ENCODE data around the gene TMEM91. TPM values are rescaled to one million over a fixed set of nuclear protein-coding genes. Genes with fewer than 3 reads are reported as not detected.

The TMEM91 gene
- total and polyA plus RNA-seq, 2 experiments from 2014 or later, result 9.3 to 10.6 TPM

DNA sequence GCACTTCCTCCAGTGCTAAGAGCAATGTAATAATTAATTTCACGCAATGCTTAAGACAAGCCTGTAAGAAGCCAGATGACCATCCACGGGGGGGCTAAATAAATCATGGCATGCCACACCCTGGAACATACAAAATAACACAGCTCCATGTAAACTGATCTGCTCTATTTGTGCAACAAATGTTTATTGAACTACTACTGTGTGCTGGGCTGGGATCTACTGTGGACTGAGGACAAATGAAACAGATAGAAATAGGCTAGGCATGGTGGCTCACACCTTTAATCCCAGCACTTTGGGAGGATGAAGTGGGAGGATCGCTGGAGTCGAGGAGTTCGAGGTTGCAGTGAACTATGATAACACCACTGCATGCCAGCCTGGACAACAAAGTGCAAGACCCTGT is 43.9 kb upstream of the TMEM91 start:
- peaks cover 10% of the 10 kb centered on the region for H3K27me3 ChIP-seq (ENCODE audit: insufficient read depth)
- ATAC-seq (no peak), DNase-seq (ENCODE audit: low spot score) (no peak)
- Mint-ChIP-seq H3K27me3 (ENCODE audit: insufficient read depth, low read depth, poor library complexity) (peaks cover 16% of the 10 kb centered on the region), H3K36me3 (ENCODE audit: low read depth) (no peaks in the 10 kb centered on the region; the same call in 2 of the 3 replicates), H3K4me1 (peaks cover 28% of the 10 kb centered on the region), H3K4me3 (no peak overlapping the region), H3K27ac (no peak overlapping the region), H3K9me3 (no peaks in the 10 kb centered on the region)
- H3K27ac ChIP-seq (ENCODE audit: low read depth), result no peak overlapping the region
- TF ChIP-seq STAT1 (IDR thresholded peaks at IDR 0.05; ENCODE audit: unreplicated experiment) (no peak), EZH2phosphoT487 (IDR thresholded peaks at IDR 0.05; ENCODE audit: unreplicated experiment) (no peak), JUNB (IDR thresholded peaks at IDR 0.05; ENCODE audit: unreplicated experiment) (no peak), NANOG (IDR thresholded peaks at IDR 0.05; ENCODE audit: borderline replicate concordance) (no peak), CREB1 (CRISPR knock-in tag; IDR thresholded peaks at IDR 0.05; ENCODE audit: low read depth) (no peak), ZNF114 (CRISPR knock-in tag; IDR thresholded peaks at IDR 0.05) (no peak), POLR2AphosphoS5 (IDR thresholded peaks at IDR 0.05; ENCODE audit: low read depth) (no peak), EZH2 (IDR thresholded peaks at IDR 0.05; ENCODE audit: low read depth, unreplicated experiment) (no peak), ZNF331 (CRISPR knock-in tag; IDR thresholded peaks at IDR 0.05; ENCODE audit: low read depth) (no peak)
- TF ChIP-seq, protein P1, sequence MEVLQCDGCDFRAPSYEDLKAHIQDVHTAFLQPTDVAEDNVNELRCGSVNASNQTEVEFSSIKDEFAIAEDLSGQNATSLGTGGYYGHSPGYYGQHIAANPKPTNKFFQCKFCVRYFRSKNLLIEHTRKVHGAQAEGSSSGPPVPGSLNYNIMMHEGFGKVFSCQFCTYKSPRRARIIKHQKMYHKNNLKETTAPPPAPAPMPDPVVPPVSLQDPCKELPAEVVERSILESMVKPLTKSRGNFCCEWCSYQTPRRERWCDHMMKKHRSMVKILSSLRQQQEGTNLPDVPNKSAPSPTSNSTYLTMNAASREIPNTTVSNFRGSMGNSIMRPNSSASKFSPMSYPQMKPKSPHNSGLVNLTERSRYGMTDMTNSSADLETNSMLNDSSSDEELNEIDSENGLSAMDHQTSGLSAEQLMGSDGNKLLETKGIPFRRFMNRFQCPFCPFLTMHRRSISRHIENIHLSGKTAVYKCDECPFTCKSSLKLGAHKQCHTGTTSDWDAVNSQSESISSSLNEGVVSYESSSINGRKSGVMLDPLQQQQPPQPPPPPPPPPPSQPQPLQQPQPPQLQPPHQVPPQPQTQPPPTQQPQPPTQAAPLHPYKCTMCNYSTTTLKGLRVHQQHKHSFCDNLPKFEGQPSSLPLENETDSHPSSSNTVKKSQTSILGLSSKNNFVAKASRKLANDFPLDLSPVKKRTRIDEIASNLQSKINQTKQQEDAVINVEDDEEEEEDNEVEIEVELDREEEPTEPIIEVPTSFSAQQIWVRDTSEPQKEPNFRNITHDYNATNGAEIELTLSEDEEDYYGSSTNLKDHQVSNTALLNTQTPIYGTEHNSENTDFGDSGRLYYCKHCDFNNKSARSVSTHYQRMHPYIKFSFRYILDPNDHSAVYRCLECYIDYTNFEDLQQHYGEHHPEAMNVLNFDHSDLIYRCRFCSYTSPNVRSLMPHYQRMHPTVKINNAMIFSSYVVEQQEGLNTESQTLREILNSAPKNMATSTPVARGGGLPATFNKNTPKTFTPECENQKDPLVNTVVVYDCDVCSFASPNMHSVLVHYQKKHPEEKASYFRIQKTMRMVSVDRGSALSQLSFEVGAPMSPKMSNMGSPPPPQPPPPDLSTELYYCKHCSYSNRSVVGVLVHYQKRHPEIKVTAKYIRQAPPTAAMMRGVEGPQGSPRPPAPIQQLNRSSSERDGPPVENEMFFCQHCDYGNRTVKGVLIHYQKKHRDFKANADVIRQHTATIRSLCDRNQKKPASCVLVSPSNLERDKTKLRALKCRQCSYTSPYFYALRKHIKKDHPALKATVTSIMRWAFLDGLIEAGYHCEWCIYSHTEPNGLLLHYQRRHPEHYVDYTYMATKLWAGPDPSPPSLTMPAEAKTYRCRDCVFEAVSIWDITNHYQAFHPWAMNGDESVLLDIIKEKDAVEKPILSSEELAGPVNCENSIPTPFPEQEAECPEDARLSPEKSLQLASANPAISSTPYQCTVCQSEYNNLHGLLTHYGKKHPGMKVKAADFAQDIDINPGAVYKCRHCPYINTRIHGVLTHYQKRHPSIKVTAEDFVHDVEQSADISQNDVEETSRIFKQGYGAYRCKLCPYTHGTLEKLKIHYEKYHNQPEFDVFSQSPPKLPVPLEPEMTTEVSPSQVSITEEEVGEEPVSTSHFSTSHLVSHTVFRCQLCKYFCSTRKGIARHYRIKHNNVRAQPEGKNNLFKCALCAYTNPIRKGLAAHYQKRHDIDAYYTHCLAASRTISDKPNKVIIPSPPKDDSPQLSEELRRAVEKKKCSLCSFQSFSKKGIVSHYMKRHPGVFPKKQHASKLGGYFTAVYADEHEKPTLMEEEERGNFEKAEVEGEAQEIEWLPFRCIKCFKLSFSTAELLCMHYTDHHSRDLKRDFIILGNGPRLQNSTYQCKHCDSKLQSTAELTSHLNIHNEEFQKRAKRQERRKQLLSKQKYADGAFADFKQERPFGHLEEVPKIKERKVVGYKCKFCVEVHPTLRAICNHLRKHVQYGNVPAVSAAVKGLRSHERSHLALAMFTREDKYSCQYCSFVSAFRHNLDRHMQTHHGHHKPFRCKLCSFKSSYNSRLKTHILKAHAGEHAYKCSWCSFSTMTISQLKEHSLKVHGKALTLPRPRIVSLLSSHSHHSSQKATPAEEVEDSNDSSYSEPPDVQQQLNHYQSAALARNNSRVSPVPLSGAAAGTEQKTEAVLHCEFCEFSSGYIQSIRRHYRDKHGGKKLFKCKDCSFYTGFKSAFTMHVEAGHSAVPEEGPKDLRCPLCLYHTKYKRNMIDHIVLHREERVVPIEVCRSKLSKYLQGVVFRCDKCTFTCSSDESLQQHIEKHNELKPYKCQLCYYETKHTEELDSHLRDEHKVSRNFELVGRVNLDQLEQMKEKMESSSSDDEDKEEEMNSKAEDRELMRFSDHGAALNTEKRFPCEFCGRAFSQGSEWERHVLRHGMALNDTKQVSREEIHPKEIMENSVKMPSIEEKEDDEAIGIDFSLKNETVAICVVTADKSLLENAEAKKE (CRISPR knock-in tag; IDR thresholded peaks at IDR 0.05), result no peak
- TF ChIP-seq, protein P2, sequence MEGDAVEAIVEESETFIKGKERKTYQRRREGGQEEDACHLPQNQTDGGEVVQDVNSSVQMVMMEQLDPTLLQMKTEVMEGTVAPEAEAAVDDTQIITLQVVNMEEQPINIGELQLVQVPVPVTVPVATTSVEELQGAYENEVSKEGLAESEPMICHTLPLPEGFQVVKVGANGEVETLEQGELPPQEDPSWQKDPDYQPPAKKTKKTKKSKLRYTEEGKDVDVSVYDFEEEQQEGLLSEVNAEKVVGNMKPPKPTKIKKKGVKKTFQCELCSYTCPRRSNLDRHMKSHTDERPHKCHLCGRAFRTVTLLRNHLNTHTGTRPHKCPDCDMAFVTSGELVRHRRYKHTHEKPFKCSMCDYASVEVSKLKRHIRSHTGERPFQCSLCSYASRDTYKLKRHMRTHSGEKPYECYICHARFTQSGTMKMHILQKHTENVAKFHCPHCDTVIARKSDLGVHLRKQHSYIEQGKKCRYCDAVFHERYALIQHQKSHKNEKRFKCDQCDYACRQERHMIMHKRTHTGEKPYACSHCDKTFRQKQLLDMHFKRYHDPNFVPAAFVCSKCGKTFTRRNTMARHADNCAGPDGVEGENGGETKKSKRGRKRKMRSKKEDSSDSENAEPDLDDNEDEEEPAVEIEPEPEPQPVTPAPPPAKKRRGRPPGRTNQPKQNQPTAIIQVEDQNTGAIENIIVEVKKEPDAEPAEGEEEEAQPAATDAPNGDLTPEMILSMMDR (conservative IDR thresholded peaks at IDR 0.05; ENCODE audit: low read depth in 2 of 2), result no peak
- TF ChIP-seq, protein P3, sequence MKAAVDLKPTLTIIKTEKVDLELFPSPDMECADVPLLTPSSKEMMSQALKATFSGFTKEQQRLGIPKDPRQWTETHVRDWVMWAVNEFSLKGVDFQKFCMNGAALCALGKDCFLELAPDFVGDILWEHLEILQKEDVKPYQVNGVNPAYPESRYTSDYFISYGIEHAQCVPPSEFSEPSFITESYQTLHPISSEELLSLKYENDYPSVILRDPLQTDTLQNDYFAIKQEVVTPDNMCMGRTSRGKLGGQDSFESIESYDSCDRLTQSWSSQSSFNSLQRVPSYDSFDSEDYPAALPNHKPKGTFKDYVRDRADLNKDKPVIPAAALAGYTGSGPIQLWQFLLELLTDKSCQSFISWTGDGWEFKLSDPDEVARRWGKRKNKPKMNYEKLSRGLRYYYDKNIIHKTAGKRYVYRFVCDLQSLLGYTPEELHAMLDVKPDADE (IDR thresholded peaks at IDR 0.05), result no peak
- TF ChIP-seq, protein P4, sequence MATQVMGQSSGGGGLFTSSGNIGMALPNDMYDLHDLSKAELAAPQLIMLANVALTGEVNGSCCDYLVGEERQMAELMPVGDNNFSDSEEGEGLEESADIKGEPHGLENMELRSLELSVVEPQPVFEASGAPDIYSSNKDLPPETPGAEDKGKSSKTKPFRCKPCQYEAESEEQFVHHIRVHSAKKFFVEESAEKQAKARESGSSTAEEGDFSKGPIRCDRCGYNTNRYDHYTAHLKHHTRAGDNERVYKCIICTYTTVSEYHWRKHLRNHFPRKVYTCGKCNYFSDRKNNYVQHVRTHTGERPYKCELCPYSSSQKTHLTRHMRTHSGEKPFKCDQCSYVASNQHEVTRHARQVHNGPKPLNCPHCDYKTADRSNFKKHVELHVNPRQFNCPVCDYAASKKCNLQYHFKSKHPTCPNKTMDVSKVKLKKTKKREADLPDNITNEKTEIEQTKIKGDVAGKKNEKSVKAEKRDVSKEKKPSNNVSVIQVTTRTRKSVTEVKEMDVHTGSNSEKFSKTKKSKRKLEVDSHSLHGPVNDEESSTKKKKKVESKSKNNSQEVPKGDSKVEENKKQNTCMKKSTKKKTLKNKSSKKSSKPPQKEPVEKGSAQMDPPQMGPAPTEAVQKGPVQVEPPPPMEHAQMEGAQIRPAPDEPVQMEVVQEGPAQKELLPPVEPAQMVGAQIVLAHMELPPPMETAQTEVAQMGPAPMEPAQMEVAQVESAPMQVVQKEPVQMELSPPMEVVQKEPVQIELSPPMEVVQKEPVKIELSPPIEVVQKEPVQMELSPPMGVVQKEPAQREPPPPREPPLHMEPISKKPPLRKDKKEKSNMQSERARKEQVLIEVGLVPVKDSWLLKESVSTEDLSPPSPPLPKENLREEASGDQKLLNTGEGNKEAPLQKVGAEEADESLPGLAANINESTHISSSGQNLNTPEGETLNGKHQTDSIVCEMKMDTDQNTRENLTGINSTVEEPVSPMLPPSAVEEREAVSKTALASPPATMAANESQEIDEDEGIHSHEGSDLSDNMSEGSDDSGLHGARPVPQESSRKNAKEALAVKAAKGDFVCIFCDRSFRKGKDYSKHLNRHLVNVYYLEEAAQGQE (IDR thresholded peaks at IDR 0.05; ENCODE audit: unreplicated experiment), result no peak
- no peaks in the 10 kb centered on the region for H3K9me2 ChIP-seq (ENCODE audit: insufficient read depth)
- H3K4me1 ChIP-seq (ENCODE audit: insufficient read depth), result peaks cover 20% of the 10 kb centered on the region
- H4K20me1 ChIP-seq (replicated peaks; ENCODE audit: insufficient read depth), result no peaks in the 10 kb centered on the region
- H3K36me3 ChIP-seq (ENCODE audit: insufficient read depth), result no peaks in the 10 kb centered on the region
- no peak overlapping the region for H2AFZ ChIP-seq
- peaks cover 5% of the 10 kb centered on the region for H3F3A ChIP-seq (replicated peaks; ENCODE audit: low read depth)
- no peak overlapping the region for H3K4me2 ChIP-seq
- no peak overlapping the region for H3K4me3 ChIP-seq
- no peaks in the 10 kb centered on the region for H3K79me2 ChIP-seq (replicated peaks; ENCODE audit: insufficient read depth)

Data from GM23338 (cell line).